ENCODE measurements around the gene SCYGR2. TPM values are rescaled to one million over a fixed set of nuclear protein-coding genes. Genes with fewer than 3 reads are reported as not detected.

SCYGR2 gene
- total RNA-seq, 3 donors from 2014 or later (not counting 1 experiment from before 2014, with no cell fraction given), result not detected

DNA sequence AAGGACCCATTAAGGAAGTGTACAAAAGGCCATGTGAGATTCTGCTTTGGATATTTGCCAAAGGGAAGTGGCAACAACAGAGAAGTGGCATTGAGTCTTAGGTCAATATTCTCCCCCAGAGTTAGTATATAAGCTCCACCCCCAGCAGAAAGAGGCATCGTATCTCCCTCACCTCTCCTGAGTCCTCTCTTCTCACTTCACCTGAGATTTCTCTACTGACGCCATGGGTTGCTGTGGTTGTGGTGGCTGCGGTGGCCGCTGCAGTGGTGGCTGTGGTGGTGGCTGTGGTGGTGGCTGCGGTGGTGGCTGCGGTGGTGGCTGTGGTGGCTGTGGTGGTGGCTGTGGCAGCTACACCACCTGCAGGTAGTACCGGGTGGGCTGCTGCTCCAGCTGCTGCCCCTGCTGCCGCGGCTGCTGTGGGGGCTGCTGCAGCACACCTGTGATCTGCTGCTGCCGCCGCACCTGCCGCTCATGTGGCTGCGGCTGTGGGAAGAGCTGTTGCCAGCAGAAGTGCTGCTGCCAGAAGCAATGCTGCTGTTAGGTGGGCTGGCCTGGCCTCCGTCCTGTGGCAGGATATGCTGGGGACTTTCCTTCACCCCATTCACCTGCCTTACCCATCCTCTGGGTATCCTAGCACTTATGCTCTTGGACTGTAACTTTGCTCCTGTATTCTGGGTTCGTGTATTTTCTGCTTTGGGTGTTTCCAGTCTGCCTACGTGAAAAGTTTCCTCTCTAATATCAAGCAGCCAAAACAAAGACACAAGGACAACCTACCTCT, 10.1 kb downstream of the SCYGR2 start:
- Mint-ChIP-seq H3K36me3 (no peaks in the 10 kb centered on the region), H3K4me3 (no peak overlapping the region), H3K27me3 (ENCODE audit: low read depth in 2 of 2) (peaks cover 7 to 18% of the 10 kb centered on the region in 2 donors), H3K9me3 (peaks cover 0 to 2% of the 10 kb centered on the region in 2 donors), H3K27ac (no peak overlapping the region), H3K4me1 (peaks cover 4 to 12% of the 10 kb centered on the region in 2 donors)
- peak in 1 of 2 donors; percentile 12 for DNase-seq
- no peak overlapping the region for H3K4me3 ChIP-seq (ENCODE audit: low read length)
- H3K4me1 ChIP-seq (ENCODE audit: control insufficient read depth, insufficient read depth, low read length), result peaks cover 4% of the 10 kb centered on the region
- 13% methylated on average over 15 of the region's 16 CpGs for WGBS (ENCODE audit: insufficient coverage)
- H3K36me3 ChIP-seq (ENCODE audit: control insufficient read depth, insufficient read depth, low read length), result no peaks in the 10 kb centered on the region
- no peaks in the 10 kb centered on the region for H3K9me3 ChIP-seq (ENCODE audit: control insufficient read depth, insufficient read depth, low read length)
- no peak overlapping the region for H3K27ac ChIP-seq (ENCODE audit: low read length)
- peaks cover 8% of the 10 kb centered on the region for H3K27me3 ChIP-seq (ENCODE audit: control insufficient read depth, insufficient read depth, low read length)
- ATAC-seq, result peak in 1 of 3 donors; percentile 45
- TF ChIP-seq, protein P1, sequence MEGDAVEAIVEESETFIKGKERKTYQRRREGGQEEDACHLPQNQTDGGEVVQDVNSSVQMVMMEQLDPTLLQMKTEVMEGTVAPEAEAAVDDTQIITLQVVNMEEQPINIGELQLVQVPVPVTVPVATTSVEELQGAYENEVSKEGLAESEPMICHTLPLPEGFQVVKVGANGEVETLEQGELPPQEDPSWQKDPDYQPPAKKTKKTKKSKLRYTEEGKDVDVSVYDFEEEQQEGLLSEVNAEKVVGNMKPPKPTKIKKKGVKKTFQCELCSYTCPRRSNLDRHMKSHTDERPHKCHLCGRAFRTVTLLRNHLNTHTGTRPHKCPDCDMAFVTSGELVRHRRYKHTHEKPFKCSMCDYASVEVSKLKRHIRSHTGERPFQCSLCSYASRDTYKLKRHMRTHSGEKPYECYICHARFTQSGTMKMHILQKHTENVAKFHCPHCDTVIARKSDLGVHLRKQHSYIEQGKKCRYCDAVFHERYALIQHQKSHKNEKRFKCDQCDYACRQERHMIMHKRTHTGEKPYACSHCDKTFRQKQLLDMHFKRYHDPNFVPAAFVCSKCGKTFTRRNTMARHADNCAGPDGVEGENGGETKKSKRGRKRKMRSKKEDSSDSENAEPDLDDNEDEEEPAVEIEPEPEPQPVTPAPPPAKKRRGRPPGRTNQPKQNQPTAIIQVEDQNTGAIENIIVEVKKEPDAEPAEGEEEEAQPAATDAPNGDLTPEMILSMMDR (IDR thresholded peaks at IDR 0.05), result no peak
- intact Hi-C loops (cut with micrococcal nuclease), result no loop called here

DNA sequence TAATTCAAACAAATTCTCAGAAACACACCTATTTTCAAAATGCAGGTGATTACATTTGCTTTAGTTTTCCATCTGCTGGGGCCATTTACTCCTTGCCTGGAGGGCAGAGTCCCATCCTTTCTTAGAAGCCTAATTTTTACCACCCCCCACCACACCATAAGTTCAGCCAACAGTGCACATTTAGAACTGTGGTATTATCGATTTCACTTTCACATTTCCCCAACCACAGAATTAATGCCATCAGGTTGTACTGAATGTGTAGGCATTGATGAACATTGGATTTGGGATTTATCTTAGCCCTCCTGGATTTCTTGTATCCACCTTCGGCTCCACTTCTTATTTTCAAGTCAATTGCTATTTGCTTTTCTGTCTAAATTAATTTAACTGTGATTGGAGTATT, 11.4 kb downstream of the SCYGR2 start:
- no peak overlapping the region for H3K4me3 Mint-ChIP-seq
- H3K27me3 Mint-ChIP-seq (ENCODE audit: low read depth in 2 of 2), result peaks cover 7 to 18% of the 10 kb centered on the region in 2 donors
- no peaks in the 10 kb centered on the region for H3K9me3 ChIP-seq (ENCODE audit: control insufficient read depth, insufficient read depth, low read length)
- H3K36me3 Mint-ChIP-seq, result no peaks in the 10 kb centered on the region
- no peak for ATAC-seq
- H3K27ac ChIP-seq (ENCODE audit: low read length), result no peak overlapping the region
- H3K27me3 ChIP-seq (ENCODE audit: control insufficient read depth, insufficient read depth, low read length), result peaks cover 8% of the 10 kb centered on the region
- TF ChIP-seq, protein P1 (IDR thresholded peaks at IDR 0.05), result no peak
- no peak overlapping the region for H3K27ac Mint-ChIP-seq
- no peak for DNase-seq
- H3K36me3 ChIP-seq (ENCODE audit: control insufficient read depth, insufficient read depth, low read length), result no peaks in the 10 kb centered on the region
- intact Hi-C loops (cut with micrococcal nuclease), result no loop called here
- H3K4me1 ChIP-seq (ENCODE audit: control insufficient read depth, insufficient read depth, low read length), result peaks cover 4% of the 10 kb centered on the region
- no peaks in the 10 kb centered on the region for H3K9me3 Mint-ChIP-seq
- peaks cover 4 to 12% of the 10 kb centered on the region in 2 donors for H3K4me1 Mint-ChIP-seq
- WGBS (ENCODE audit: insufficient coverage), result no CpG with 5 or more reads among the region's 2 CpGs
- H3K4me3 ChIP-seq (ENCODE audit: low read length), result no peak overlapping the region

DNA sequence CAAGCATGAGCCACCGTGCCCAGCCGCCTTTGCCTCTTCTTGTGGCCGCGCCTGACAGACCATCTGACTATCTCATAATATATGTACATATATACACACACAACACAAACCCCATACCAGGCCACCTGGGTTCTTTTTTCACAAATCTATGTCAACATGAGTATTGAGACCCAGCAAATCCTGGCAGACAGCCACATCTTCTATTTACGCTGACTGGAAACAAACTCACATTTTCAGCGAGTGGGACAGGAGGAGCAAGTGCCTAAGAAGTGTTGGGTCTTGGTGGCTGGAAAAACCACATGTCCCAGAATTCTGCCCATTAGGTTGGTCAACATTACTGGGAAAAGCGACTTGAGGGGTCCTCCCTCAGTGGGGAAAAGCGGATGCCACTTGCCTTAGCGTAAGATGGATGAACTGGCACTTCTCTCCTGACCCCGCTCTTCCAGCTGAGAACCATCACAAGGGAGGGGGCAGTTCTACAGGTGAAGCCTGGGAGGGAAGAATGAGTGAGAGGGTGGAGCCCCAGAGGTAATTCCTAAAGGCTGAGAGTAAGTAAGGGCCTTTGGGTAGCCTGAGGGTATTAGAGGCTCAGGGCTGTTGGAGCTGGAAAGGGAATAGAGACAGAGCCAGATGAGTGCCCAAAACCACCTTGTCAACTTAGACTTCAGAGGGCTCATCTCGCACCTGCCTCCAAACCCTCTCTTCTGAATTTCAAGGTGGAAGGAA, 14.0 kb downstream of the SCYGR2 start:
- Mint-ChIP-seq H3K27me3 (ENCODE audit: low read depth in 2 of 2) (peaks cover 3 to 25% of the 10 kb centered on the region in 2 donors), H3K27ac (no peak overlapping the region), H3K9me3 (no peaks in the 10 kb centered on the region), H3K36me3 (no peaks in the 10 kb centered on the region), H3K4me3 (no peak overlapping the region), H3K4me1 (peaks cover 4 to 12% of the 10 kb centered on the region in 2 donors)
- DNase-seq (no peak), ATAC-seq (no peak)
- intact Hi-C loops (cut with micrococcal nuclease), result no loop called here
- H3K4me1 ChIP-seq (ENCODE audit: control insufficient read depth, insufficient read depth, low read length), result peaks cover 4% of the 10 kb centered on the region
- H3K9me3 ChIP-seq (ENCODE audit: control insufficient read depth, insufficient read depth, low read length), result no peaks in the 10 kb centered on the region
- 84% methylated on average over 11 of the region's 11 CpGs for WGBS (ENCODE audit: insufficient coverage)
- no peaks in the 10 kb centered on the region for H3K36me3 ChIP-seq (ENCODE audit: control insufficient read depth, insufficient read depth, low read length)
- H3K4me3 ChIP-seq (ENCODE audit: low read length), result no peak overlapping the region
- no peak overlapping the region for H3K27ac ChIP-seq (ENCODE audit: low read length)
- TF ChIP-seq, protein P1 (IDR thresholded peaks at IDR 0.05), result no peak
- H3K27me3 ChIP-seq (ENCODE audit: control insufficient read depth, insufficient read depth, low read length), result peaks cover 3% of the 10 kb centered on the region
